ENCODE measurements around the gene GLI3.

DNA sequence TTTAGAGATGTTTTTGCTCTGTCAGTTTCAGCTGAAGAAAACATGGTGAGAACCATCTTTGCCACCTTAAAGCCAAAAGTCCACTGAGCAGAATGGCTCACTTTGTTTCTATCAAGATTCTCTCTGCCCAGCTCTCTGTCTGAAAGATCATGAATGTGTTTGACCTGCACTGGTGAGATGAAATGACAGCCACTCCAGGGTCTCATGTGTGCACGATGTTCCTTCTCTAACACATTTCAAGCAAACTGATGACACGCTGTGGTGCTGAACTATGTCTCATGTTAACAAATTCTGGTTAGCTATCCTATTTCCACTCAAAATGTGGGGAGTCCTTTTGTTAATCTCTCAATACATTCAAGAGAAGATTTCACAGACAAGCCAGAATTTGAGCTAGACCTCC is 260.6 kb downstream of the GLI3 start:
- no peak for TF ChIP-seq EZH2 (IDR thresholded peaks at IDR 0.05; ENCODE audit: low read length, missing control alignments)
- no peak for TF ChIP-seq CTCF (conservative IDR thresholded peaks at IDR 0.05 in 1 of 2, IDR thresholded peaks at IDR 0.05 in 1 of 2; ENCODE audit: low read depth in 1 of 2, low read length in 2 of 2)

All from fibroblast of lung (primary cell).